NCI-H2196 (cell line): ENCODE results near the gene ACOT11.
"Not testable (repeated sequence)": the region's sequence is repeated elsewhere in the genome, so short reads cannot be mapped to it uniquely, and the experiment has no call there.

Experiments
- DNase-seq: peaks from one replicate; lab custom pipeline; 2025; ENCODE audit not compliant: unreplicated experiment; lab: John Stamatoyannopoulos, UW

The ACOT11 gene

GRCh38 chr1:54607821-54608565 is 60.0 kb downstream of the ACOT11 start:
- DNase-seq, result no peak

DNA sequence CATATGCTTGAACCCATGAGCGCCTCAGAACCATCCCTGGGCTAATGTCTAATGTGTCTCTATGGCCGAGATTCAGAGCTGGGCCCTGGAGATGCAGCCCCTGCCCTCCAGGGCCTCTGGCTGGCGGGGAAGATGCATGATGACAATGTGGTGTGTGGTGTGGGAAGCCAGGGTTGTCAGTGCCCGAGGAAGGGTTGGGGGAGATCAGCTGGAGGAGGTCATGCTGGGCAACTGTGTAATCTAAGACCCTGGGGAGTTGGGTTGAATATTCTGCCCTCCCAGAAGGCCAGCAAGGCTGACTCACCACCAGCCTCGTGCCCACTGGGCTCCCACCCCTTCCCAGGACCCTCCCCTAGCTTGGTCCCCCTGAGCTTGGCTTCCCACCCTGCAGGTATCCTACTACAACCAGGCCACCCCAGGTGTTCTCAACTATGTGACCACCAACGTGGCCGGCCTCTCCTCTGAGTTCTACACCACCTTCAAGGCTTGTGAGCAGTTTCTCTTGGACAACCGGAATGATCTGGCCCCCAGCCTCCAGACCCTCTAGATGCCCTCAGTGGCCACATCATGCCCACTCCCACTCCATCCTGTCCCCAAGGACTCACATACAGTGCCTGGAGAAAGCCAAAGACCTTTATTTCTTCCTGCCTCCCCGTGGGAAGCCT is 60.7 kb downstream of the ACOT11 start:
- no peak for DNase-seq

GRCh38 chr1:54609301-54609921 is 61.4 kb downstream of the ACOT11 start:
- DNase-seq, result no peak

DNA sequence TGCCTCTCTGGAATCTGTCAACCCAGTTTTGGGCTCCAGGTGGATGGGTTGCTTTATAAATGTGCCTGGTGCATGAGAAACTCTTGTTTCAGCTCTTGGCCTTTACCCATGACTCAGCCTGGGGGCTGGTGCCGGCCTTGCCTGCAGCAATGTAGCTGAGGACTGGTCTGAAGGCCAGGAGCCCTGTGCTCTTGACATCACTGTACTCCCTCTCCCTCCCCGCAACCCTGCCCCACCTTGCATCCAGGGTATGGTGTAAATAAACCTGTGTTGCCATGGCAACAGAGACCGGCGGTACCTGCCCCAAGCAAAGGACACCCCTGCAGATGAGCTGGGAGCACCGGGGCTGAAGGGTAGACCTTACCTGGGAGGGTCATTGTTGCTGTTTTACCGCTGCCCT is 62.0 kb downstream of the ACOT11 start:
- DNase-seq, result no peak

DNA sequence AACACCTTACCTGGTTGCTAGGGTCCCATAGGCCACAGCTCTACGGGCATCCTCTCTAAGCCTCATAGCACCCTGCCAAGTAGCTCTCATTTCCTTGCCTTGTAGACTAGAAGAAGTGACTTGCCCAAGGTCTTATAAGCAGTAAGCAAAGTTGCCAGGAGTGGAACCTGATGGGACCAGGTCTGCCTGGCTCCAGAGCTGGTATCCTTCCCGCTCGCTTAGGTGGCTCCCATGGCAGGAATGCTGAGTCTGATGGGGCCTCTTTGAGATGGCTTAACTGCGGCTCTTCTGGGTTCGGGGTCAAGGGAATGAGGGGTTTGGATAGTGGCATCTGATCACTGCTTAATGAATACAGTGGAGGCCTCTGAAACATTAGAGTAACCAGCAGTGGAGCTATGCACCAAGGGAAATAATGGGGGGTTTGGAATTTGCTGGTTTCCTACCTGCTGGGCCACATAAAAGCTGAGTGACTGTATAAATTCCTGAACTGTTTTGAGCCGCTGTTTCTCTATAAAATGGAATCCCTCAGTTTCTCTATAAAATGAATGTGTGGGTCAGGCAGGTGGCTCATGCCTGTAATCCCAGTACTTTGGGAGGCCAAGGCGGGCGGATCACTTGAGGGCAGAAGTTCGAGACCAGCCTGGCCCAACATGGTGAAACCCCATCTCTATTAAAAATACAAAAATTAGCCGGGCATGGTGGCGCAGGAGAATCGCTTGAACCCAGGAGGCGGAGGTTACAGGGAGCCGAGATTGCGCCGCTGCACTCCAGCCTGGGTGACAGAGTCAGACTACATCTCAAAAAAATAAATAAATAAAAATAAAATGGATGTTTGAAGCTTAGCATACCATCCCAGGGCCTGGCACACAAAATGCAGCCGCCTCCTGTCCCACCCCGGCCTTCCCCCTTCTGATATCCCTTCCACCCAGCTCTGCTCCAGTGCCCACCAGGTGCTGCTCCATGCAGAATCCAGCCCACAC is 62.9 kb downstream of the ACOT11 start:
- no peak for DNase-seq

DNA sequence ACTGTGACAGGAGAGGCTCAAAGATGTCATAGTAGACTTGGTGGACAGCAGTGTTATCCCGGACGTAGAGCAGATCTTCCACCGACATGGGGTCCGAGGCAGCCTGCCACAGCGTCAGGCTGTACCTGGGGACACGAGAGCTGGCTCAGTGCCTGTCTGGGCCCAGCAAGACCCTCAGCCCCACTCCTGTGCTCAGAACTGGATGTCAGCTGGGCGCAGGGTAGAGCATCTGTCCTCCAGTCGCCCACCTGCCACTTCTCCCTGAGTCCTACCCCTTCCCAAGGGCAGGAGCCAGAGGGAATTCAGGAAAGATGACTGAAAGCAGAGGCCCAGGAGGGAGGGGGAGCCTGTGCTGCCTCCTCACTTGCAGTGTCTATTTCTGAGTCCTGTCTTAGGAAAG is 63.6 kb downstream of the ACOT11 start:
- no peak for DNase-seq

GRCh38 chr1:54614024-54614423 is 66.0 kb downstream of the ACOT11 start:
- no peak for DNase-seq

- DNase-seq, result no peak
Observed at GRCh38 chr1:54614563-54614962, 66.5 kb downstream of the ACOT11 start.

DNA sequence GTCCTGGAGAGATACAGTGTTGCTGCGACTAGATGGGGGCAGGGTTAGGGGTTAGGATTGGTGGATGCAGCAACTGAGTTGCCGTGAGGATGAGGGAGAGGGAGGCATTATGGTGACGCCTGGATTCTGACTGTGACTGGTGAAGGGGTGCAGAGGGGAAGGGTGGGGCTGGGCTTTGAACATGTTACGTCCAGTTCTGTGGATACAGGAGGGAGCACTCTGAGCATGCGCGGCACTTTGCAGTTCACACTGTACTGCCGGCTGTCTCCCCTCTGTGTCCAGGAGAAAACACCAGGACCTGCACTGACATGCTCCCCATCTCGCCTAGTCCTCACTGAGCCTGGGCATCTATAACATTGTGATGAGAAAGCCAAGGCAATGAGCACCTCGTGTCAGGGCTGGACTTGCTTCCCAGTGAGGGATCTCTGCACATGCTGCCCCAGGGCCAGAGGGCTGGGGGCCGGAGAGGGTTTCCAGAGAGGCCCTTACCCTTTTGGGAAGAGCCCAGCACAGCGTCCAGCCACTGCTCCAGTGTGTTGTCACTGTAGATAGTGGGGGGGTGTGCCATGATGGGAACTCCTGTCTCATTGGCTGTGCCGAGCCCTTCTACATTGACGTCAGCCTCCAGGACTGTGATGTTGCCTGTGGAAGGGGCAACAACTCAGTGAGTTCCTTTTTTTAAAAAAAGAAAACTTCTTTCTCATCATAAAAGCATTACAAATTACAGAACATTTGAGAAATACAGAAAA is 67.7 kb downstream of the ACOT11 start:
- DNase-seq, result no peak

DNA sequence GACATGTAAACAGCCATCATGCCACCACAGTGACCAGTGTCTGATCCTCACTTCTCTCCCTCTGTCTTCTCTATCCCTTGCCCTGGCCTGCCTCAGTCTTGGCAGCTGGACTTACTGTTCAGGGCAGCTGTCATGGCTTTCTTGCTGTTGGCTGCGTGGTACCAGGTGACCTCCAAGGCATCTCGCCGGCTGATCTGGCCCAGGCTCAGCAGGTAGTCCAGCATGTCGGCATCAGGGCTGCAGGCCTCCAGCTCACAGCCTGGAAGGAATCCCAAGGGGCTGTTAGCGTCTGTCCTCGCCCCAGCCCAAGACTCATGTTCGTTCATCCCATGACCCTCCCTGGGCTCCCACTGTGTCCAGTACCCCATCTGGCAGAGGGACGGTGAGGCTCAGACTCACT is 71.7 kb downstream of the ACOT11 start:
- no peak for DNase-seq

DNA sequence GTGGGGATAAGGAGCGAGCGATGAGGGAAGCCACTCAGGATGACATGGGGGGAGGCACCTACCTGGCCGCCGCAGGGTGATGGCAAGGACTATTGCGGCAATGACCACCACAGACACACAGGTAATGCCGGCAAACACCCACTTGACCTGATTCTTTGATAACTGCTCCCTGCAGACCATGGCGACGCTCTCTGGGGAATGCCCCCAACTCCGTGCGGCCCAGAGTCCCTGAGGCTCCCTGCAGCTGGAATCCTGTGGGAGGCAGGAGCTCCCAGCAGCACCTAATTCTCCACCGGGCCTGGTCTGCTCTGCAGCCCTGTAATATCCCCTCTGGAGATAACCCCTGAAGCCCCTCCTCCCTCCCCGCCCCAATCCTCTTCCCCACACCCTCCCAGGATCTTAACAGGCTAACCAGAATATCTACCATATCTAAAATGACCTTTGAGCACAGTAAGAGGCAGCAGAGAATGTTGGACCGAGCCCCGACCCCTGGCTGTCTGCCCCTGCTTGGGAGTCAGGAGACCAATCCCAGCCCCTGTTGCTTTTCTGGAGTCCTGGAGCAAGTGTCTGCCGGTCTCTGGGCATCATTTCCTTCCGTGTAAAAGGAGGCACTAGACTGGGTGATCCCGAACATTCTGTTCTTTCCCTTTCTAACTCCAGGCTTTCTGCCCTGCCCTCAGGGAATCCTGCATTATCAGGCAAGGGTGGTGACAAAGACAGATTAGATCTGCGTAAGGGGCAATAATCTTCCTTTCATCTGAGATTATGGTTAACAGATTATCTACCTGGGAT is 75.4 kb downstream of the ACOT11 start, which contains the start of gene FAM151A:
Gene FAM151A, minus strand, starts transcription at position 310 of the 792 bp plus-strand sequence. Its CDS starts 130 bp downstream, at position 180.
- no peak for DNase-seq

DNA sequence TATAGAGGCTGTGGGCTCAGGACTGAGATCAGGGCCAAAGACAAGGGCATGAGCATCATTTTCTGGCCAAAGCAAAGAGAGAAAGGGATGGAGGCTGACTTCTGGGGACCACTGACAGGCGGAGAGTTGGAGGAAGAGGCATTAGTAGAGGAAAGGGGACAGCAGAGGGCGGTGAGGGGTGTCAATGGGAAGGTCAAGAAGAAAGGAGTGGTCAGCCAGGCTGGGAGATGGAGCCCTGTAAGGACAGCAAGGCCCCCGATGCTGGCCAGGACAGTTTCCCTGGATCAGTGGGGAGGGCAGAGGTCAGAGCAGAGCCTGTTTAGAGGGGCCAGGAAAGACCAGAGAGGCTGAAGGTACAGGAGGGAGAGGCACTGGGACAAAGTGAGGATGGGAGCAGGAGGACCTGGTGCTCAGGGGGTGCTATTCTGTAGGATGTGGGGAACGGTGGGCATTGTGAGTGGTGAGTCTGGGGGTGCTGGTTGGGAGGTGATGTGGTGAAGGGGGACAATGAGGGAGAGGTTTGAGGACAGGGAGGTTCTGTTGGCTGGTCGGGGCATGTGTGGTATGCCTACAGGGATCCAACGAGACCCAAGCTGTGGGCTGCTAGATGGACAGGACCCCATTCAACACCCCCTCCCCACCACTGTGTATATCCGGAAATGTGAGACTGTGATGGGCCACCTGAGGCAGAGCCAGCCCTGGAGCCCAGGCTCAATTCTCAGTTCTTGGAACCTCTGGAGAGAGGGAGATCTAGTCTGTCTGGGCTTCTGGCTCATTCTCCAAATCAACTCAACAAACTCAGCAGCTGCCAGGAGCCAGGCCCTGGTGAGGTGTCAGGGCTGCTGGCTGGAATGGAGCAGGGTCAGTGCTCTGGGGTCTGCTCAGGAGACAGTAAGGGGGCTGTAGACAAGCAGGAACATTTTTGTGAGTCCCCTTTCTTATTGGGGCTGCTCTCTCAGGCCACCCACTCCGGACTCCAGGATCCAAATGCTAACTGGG is 76.7 kb downstream of the ACOT11 start:
- no peak for DNase-seq

- DNase-seq, result no peak
Observed at GRCh38 chr1:54627196-54627595, 79.2 kb downstream of the ACOT11 start.

DNA sequence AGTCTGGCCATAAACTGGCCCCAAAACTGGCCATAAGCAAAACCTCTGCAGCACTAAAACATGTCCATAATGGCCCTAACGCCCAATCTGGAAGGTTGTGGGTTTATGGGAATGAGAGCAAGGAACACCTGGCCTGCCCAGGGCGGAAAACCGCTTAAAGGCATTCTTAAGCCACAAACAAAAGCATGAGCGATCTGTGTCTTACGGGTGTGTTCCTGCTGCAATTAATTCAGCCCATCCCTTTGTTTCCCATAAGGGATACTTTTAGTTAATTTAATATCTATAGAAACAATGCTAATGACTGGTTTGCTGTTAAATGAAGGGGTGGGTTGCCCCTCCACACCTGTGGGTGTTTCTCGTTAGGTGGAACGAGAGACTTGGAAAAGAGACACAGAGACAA is 87.8 kb downstream of the ACOT11 start:
- not testable (repeated sequence) for DNase-seq

DNA sequence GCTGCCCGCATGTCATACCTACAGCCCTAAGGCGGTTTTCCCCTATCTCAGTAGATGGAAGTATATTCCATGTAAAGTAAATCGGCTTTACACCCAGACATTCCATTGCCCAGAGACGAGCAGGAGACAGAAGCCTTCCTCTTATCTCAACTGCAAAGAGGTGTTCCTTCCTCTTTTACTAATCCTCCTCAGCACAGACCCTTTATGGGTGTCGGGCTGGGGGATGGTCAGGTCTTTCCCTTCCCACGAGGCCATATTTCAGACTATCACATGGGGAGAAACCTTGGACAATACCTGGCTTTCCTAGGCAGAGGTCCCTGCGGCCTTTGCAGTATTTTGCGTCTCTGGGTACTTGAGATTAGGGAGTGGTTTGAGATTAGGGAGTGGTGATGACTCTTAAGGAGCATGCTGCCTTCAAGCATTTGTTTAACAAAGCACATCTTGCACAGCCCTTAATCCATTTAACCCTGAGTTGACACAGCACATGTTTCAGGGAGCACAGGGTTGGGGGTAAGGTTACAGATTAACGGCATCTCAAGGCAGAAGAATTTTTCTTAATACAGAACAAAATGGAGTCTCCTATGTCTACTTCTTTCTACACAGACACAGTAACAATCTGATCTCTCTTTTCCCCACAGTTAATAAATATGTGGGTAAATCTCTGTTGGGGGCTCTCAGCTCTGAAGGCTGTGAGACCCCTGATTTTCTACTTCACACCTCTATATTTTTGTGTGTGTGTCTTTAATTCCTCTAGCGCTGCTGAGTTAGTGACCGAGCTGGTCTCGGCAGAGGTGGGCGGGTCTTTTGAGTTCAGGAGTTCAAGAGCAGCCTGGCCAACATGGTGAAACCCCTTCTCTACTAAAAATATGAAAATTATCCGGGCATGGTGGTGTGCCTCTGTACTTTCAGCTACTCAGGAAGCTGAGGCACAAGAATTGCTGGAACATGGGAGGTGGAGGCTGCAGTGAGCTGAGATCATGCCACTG is 88.7 kb downstream of the ACOT11 start:
- not testable (repeated sequence) for DNase-seq

DNA sequence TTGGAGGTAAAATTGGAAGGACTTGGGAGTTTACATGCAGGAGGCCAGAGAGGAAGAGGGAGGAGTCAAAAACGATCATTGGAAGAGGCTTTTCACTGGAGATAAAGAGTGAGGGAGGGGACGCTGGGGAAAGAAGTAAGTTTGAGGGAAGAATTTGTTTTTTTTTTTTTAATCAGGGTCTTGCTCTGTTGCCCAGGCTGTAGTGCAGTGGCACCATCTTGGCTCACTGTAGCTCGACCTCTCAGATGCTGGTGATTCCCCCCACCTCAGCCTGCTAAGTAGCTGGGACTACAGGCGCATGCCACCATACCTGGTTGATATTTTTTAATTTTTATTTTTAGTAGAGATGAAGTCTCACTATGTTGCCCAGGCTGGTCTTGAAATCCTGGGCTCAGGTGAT is 92.3 kb downstream of the ACOT11 start:
- no peak for DNase-seq
